NCI-H187 treated with DMSO at 0.1 percent for 48 hours (cell line): Measurements from ENCODE around the gene FANCI.
"Not testable (repeated sequence)": the region's sequence is repeated elsewhere in the genome, so short reads cannot be mapped to it uniquely, and the experiment has no call there.

Source experiments
- DNase-seq: peaks from one replicate; lab custom pipeline; 2025; lab: John Stamatoyannopoulos, UW

The FANCI gene

GRCh38 chr15:89225588-89225987 lies 18.2 kb upstream of the FANCI start:
- DNase-seq, result no peak

GRCh38 chr15:89226359-89227221 lies 17.2 kb upstream of the FANCI start:
- DNase-seq, result no peak

GRCh38 chr15:89227425-89227824 lies 16.4 kb upstream of the FANCI start:
- no peak for DNase-seq

GRCh38 chr15:89230277-89230676 lies 13.5 kb upstream of the FANCI start:
- no peak for DNase-seq

- no peak for DNase-seq
Measured at GRCh38 chr15:89231832-89232231, 11.9 kb upstream of the FANCI start.

- DNase-seq, result not testable (repeated sequence)
Measured at GRCh38 chr15:89239883-89240810, 3.6 kb upstream of the FANCI start.

GRCh38 chr15:89243046-89243690 lies 611 bp upstream of the FANCI start:
- DNase-seq, result no peak

- no peak for DNase-seq
Measured at GRCh38 chr15:89244574-89244903, 760 bp downstream of the FANCI start.

- no peak for DNase-seq
Measured at GRCh38 chr15:89247446-89247845, 3.7 kb downstream of the FANCI start.

GRCh38 chr15:89248584-89248983 lies 4.8 kb downstream of the FANCI start:
- no peak for DNase-seq

GRCh38 chr15:89250142-89250541 lies 6.4 kb downstream of the FANCI start:
- not testable (repeated sequence) for DNase-seq

- not testable (repeated sequence) for DNase-seq
Measured at GRCh38 chr15:89277281-89277680, 33.5 kb downstream of the FANCI start.

- no peak for DNase-seq
Measured at GRCh38 chr15:89278307-89278706, 34.5 kb downstream of the FANCI start.

- DNase-seq, result no peak
Measured at GRCh38 chr15:89282631-89283030, 38.9 kb downstream of the FANCI start.

- no peak for DNase-seq
Measured at GRCh38 chr15:89283201-89283600, 39.4 kb downstream of the FANCI start.

- DNase-seq, result no peak
Measured at GRCh38 chr15:89291934-89292438, 48.2 kb downstream of the FANCI start.

- no peak for DNase-seq
Measured at GRCh38 chr15:89293012-89293411, 49.2 kb downstream of the FANCI start.

- DNase-seq, result no peak
Measured at GRCh38 chr15:89299896-89300295, 56.1 kb downstream of the FANCI start.

- DNase-seq, result no peak
Measured at GRCh38 chr15:89301304-89302089, 57.7 kb downstream of the FANCI start.

- no peak for DNase-seq
Measured at GRCh38 chr15:89303986-89304385, 60.2 kb downstream of the FANCI start.

GRCh38 chr15:89305395-89305794 lies 61.6 kb downstream of the FANCI start:
- no peak for DNase-seq
